Measurements from ENCODE around the gene PKNOX2. TPM values are rescaled to one million over a fixed set of nuclear protein-coding genes. Genes with fewer than 3 reads are reported as not detected.

Gene PKNOX2
- total and polyA plus RNA-seq, 9 donors: 10.6 to 42.3 (median 30.0) TPM

DNA sequence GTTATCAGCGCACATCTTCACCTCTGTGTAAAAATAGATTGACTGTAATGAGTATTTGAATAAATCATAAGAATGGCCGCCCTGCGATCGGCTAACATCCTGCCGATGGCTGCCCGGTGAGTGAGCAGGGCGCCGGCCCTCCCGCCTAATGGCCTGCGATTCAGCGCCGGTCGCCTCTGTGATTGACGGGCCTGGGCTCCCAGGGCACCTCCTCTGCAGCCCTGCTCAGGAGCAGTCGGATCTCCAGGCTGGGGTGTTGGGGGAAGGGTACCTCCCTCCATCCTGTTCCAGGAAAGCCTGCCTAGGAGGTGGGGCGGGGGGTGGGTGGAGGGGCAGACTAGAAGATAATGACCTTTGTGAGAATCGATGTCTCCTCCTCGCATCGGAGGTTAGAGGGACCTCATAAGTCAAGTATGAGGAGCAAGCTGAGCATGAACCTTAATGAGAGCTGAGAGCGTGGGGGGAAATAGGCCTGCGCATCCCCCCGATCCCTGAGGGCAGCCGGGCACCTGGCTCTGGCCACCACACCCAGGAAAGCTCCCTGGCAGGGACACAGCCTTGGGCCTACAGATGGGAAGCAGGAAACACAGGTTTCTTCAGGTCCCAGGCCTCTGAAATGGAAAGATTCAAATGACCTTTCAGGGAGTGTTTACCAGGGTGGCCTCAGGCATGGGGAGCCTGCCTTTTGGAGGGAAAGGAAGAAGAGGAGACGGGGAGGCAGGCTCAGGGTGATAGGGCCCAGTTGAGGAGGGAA lies 71.7 kb downstream of the PKNOX2 start:
- intact Hi-C loops (cut with DNase I): no loop called here
- Histone ChIP-seq H3K36me3 (no peaks in the 10 kb centered on the region), H3K27me3 (no peaks in the 10 kb centered on the region), H3K9me3 (no peaks in the 10 kb centered on the region), H3K4me3 (no peak overlapping the region), H3K4me1 (ENCODE audit: insufficient read depth) (no peaks in the 10 kb centered on the region), H3K27ac (no peak overlapping the region)
- no peak for DNase-seq
- 84 to 86% (median 85%) methylated on average over 24 of the region's 24 CpGs for WGBS, 3 donors
- TF ChIP-seq, protein P1, sequence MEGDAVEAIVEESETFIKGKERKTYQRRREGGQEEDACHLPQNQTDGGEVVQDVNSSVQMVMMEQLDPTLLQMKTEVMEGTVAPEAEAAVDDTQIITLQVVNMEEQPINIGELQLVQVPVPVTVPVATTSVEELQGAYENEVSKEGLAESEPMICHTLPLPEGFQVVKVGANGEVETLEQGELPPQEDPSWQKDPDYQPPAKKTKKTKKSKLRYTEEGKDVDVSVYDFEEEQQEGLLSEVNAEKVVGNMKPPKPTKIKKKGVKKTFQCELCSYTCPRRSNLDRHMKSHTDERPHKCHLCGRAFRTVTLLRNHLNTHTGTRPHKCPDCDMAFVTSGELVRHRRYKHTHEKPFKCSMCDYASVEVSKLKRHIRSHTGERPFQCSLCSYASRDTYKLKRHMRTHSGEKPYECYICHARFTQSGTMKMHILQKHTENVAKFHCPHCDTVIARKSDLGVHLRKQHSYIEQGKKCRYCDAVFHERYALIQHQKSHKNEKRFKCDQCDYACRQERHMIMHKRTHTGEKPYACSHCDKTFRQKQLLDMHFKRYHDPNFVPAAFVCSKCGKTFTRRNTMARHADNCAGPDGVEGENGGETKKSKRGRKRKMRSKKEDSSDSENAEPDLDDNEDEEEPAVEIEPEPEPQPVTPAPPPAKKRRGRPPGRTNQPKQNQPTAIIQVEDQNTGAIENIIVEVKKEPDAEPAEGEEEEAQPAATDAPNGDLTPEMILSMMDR (IDR thresholded peaks at IDR 0.05): no peak
- TF ChIP-seq EP300 (IDR thresholded peaks at IDR 0.05) (no peak), POLR2A (IDR thresholded peaks at IDR 0.05) (no peak)

DNA sequence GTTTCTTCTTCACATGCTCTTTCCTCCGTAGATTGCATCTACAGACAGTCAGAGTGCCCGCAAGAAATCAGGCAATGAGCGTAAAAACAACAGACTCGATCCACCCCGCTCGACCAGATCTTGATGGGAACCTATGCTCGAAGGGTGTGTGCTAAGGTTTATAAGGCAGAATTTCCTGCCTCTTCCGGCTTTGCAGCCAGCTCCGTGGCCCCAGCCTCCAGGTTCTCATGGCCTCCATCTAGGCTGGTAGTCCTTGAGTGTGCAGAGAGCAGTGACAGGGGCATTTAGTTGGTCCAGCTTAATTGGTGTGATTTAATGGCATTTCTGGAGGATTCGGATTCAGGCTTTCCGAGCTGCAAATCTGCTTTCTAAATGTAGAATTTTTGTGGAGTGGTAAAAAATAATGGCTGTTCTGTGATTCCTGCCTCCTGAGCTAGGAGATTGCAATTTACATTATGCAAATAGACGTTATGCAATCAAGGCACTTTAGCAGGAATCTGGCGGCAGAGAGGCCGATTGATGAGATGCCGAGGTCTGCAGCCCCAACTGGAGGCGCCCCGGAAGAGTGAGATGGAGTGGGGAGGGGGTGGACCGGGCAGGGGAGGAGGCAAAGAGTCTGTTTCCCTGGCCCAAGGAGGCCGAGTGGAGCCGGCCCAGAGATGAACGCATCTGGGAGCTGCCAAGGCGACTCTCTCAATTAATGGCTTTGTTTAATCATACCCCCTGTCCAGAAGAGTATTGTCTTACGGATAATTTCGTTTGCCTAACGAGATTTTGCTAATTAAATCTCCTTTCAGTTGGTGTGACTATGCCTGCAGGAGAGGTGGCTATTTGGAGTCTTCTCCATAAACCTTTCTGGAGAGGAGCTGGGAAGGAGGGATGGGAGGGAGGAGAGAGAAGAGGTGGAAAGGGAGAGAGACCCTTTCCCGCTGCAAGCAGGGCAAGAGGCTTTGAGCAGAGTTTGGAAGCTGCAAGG lies 75.3 kb downstream of the PKNOX2 start:
- DNase-seq: peak in 1 of 5 donors; percentile 14
- no peak overlapping the region for H3K4me3 ChIP-seq
- no peaks in the 10 kb centered on the region for H3K27me3 ChIP-seq
- H3K4me1 ChIP-seq (ENCODE audit: insufficient read depth): peaks cover 2% of the 10 kb centered on the region
- no peak overlapping the region for H3K27ac ChIP-seq
- WGBS, 3 donors: 87 to 90% (median 90%) methylated on average over 26 of the region's 26 CpGs
- H3K9me3 ChIP-seq: no peaks in the 10 kb centered on the region
- H3K36me3 ChIP-seq: no peaks in the 10 kb centered on the region
- TF ChIP-seq, protein P1 (IDR thresholded peaks at IDR 0.05): no peak
- TF ChIP-seq EP300 (IDR thresholded peaks at IDR 0.05) (no peak), POLR2A (IDR thresholded peaks at IDR 0.05) (no peak)
- intact Hi-C loops (cut with DNase I): no loop called here

DNA sequence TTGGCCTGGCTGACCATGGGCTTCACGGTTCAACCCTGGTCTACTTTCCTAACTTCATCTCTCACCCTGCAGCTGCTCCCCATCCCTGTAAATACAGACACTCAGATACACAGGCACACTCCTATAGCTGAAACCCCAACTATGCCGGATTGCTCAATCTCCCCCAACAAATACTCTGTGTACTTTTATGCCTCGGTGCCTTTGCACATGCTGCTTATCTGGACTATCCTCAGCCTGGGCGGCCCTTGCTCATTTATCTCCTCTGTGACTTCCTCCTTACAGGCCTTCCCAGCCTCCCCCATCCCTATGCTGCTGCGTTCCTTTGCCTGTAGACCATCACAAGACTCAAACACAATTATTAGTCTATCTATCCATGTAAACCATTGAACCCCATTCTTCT lies 76.6 kb downstream of the PKNOX2 start:
- intact Hi-C loops (cut with DNase I): no loop called here

More for the DNA sequence above, 76.6 kb downstream of the PKNOX2 start:
- TF ChIP-seq POLR2A (IDR thresholded peaks at IDR 0.05): no peak
- TF ChIP-seq, protein P1 (IDR thresholded peaks at IDR 0.05): no peak
- no peak for TF ChIP-seq EP300 (IDR thresholded peaks at IDR 0.05)
- WGBS, 3 donors: 75 to 87% (median 87%) methylated on average over 5 of the region's 5 CpGs
- no peak overlapping the region for H3K27ac ChIP-seq
- H3K4me3 ChIP-seq: no peak overlapping the region
- H3K27me3 ChIP-seq: no peaks in the 10 kb centered on the region
- peaks cover 4% of the 10 kb centered on the region for H3K4me1 ChIP-seq (ENCODE audit: insufficient read depth)
- no peaks in the 10 kb centered on the region for H3K9me3 ChIP-seq
- no peaks in the 10 kb centered on the region for H3K36me3 ChIP-seq
- DNase-seq: no peak

Measured in ovary (tissue), 9 donors.